ENCODE measurements around the gene RNF149. TPM values are rescaled to one million over a fixed set of nuclear protein-coding genes. Genes with fewer than 3 reads are reported as not detected.

RNF149 gene
- total RNA-seq, 1 donor from 2014 or later = 82.4 TPM

DNA sequence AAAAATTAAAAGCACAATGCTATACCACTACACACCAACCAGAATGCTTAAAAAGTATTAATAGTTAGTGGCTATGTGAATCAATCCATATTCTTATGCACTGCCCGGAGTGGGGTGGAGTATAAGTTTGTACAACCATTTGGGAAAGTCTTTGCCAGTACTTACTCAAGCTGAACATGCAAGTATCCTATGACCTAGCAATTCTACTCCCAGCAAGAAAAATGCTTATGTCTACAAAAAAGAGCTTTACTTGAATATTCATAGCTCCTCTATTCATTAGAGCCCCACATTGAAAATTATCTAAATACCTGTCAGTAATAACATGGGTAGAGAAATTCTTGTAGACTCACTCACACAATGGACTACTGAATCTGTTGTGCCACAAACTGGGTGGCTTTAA lies 77.3 kb downstream of the RNF149 start:
- DNase-seq (ENCODE audit: low read depth) = peak; percentile 85

DNA sequence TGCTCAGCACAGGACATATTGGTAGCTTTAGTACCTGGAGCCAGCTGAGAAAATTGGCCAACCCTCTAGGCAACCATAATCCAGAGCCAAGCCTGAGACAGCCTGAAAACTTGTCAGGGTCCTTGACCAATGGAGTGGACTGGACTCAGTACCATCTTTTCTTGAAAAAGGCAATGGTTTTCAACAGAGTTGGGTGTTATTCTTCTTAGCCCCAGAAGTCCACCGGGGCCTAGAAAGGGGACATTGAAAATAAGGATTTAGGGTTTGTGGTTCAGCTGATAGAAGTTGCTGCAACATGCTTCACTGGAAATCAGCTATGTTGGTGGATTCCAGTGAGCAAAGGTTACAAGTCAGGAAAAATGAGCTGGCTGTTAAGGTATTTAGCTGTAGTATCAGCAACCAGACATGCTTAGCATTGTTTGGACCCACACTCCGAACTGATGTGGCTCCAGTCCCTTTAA lies 77.9 kb downstream of the RNF149 start:
- DNase-seq (ENCODE audit: low read depth) = peak; percentile 98

Other genes with a start within 250 kb of the RNF149 start
- gene TBC1D8, start 157.3 kb downstream of the RNF149 start, total RNA-seq = 12.3 and 22.8 TPM in 2 replicates
- gene CNOT11, start 55.8 kb downstream of the RNF149 start, total RNA-seq = 37.0 and 39.4 TPM in 2 replicates
- gene CREG2, start 78.8 kb upstream of the RNF149 start, total RNA-seq = under 0.01 and 0.70 TPM in 2 replicates
- gene RFX8, start 166.4 kb upstream of the RNF149 start, total RNA-seq = not detected in 2 replicates